Tibial nerve (tissue), 4 donors: ENCODE measurements around the gene ASH1L.

Experiments
- EP300 ChIP-seq, 2 donors: sonication (generic); formaldehyde crosslinking; IDR thresholded peaks; one replicate each; pipeline ENCODE4 v1.6.1; 2017; ENCODE audit warnings: antibody characterized with exemption in 2 of 2, mild to moderate bottlenecking in 1 of 2
- POLR2A ChIP-seq, 2 donors: fragments of 450-650 bp; IDR thresholded peaks; one replicate each; pipeline ENCODE4 v1.6.1; 2017; ENCODE audit warnings: antibody characterized with exemption in 2 of 2, mild to moderate bottlenecking in 2 of 2, moderate library complexity in 2 of 2
- TF ChIP-seq, protein P1 (sequence below), 5 experiments: fragments of 200-600 bp in 3 of 5; fragments of 450-650 bp in 2 of 5; sonication (generic) in 3 of 5; IDR thresholded peaks; one replicate each; pipeline ENCODE4 v1.5.1; 2016 to 2019; ENCODE audit warnings: antibody characterized with exemption in 5 of 5, mild to moderate bottlenecking in 3 of 5, moderate library complexity in 2 of 5

DNA sequence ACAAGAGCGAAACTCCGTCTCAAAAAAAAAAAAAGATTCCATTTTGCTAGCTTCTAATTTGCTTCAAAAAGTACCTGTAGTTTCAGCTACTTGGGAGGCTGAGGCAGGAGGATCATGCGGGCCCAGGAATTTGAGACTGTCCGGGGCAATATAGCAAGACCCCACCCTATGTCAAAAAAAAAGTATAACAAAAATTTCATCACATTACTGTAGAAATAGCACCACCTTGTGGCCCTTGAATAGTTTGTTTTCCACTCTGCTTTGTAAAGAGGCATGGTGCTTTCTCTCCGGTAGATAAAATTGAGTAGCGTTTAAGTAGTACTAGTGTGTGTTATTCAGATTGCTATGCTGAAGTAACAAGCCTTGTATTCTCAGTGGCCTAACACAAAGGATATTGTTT, 29.2 kb upstream of the ASH1L start:
- TF ChIP-seq, protein P1, sequence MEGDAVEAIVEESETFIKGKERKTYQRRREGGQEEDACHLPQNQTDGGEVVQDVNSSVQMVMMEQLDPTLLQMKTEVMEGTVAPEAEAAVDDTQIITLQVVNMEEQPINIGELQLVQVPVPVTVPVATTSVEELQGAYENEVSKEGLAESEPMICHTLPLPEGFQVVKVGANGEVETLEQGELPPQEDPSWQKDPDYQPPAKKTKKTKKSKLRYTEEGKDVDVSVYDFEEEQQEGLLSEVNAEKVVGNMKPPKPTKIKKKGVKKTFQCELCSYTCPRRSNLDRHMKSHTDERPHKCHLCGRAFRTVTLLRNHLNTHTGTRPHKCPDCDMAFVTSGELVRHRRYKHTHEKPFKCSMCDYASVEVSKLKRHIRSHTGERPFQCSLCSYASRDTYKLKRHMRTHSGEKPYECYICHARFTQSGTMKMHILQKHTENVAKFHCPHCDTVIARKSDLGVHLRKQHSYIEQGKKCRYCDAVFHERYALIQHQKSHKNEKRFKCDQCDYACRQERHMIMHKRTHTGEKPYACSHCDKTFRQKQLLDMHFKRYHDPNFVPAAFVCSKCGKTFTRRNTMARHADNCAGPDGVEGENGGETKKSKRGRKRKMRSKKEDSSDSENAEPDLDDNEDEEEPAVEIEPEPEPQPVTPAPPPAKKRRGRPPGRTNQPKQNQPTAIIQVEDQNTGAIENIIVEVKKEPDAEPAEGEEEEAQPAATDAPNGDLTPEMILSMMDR (IDR thresholded peaks at IDR 0.05) = peak; percentile 31 to 50 (median 46)
- no peak for TF ChIP-seq POLR2A (IDR thresholded peaks at IDR 0.05)
- no peak for TF ChIP-seq EP300 (IDR thresholded peaks at IDR 0.05)
